OCI-LY1 (cell line): ENCODE measurements around the gene SNX20.

Source experiments
- H2AFZ ChIP-seq: fragments of 200-600 bp; sonication (generic), shearing (Covaris generic); 2 replicates; pipeline ENCODE4 v1.6.0; 2014; ENCODE audit warnings: antibody characterized with exemption, mild to moderate bottlenecking, low read length
- H3F3A ChIP-seq: fragments of 200-600 bp; sonication (generic), shearing (Covaris generic); 2 replicates; pipeline ENCODE4 v1.6.0; 2014; ENCODE audit warnings: mild to moderate bottlenecking, antibody characterized with exemption, low read length, moderate library complexity; ENCODE audit not compliant: insufficient read depth
- H3K27ac ChIP-seq: fragments of 200-600 bp; sonication (generic); 2 replicates; pipeline ENCODE4 v1.5.1; 2014; ENCODE audit warnings: low read length, mixed run types, mild to moderate bottlenecking, low read depth; ENCODE audit not compliant: poor library complexity, severe bottlenecking
- H3K27me3 ChIP-seq: fragments of 200-600 bp; sonication (generic); 2 replicates; pipeline ENCODE4 v1.6.0; 2014; ENCODE audit warnings: antibody characterized with exemption, mild to moderate bottlenecking, low read length, moderate library complexity; ENCODE audit not compliant: insufficient read depth
- H3K36me3 ChIP-seq: fragments of 200-600 bp; sonication (generic); 2 replicates; pipeline ENCODE4 v1.6.1; 2014; ENCODE audit warnings: mild to moderate bottlenecking, antibody characterized with exemption, low read length, moderate library complexity, mixed read lengths; ENCODE audit not compliant: insufficient read depth
- H3K4me1 ChIP-seq: fragments of 200-600 bp; sonication (generic); 2 replicates; pipeline ENCODE4 v1.5.1; 2014; ENCODE audit warnings: mild to moderate bottlenecking, low read length, moderate library complexity; ENCODE audit not compliant: insufficient read depth, severe bottlenecking
- H3K4me2 ChIP-seq: fragments of 200-600 bp; sonication (generic), shearing (Covaris generic); 2 replicates; pipeline ENCODE4 v1.6.1; 2014; ENCODE audit warnings: low read length
- H3K4me3 ChIP-seq: fragments of 200-600 bp; sonication (generic); 2 replicates; pipeline ENCODE4 v1.5.1; 2014; ENCODE audit warnings: low read length, low read depth, mild to moderate bottlenecking, mixed read lengths; ENCODE audit not compliant: poor library complexity, severe bottlenecking
- H3K79me2 ChIP-seq: fragments of 200-600 bp; shearing (Covaris generic); 2 replicates; pipeline ENCODE4 v1.6.1; 2016; ENCODE audit warnings: mixed run types, low read length, mixed read lengths; ENCODE audit not compliant: insufficient read depth
- H3K9ac ChIP-seq: fragments of 200-600 bp; sonication (generic), shearing (Covaris generic); 2 replicates; pipeline ENCODE4 v1.6.1; 2014; ENCODE audit warnings: mild to moderate bottlenecking, low read length, mixed read lengths
- H3K9me2 ChIP-seq: fragments of 200-600 bp; sonication (generic), shearing (Covaris generic); 2 replicates; pipeline ENCODE4 v1.6.1; 2014; ENCODE audit warnings: low read depth, mild to moderate bottlenecking, low read length, mixed read lengths
- H3K9me3 ChIP-seq: fragments of 200-600 bp; shearing (Covaris generic); 2 replicates; pipeline ENCODE4 v1.6.1; 2014; ENCODE audit warnings: low read length, mixed read lengths
- H4K20me1 ChIP-seq: fragments of 200-600 bp; sonication (generic), shearing (Covaris generic); 2 replicates; pipeline ENCODE4 v1.6.0; 2016; ENCODE audit warnings: mild to moderate bottlenecking, low read length; ENCODE audit not compliant: insufficient read depth
- EZH2 ChIP-seq: fragments of 200-600 bp; sonication (generic), shearing (Covaris generic); IDR thresholded peaks from 2 replicates; pipeline ENCODE4 v1.8.0; 2017; ENCODE audit warnings: borderline replicate concordance, mixed run types, mild to moderate bottlenecking, antibody characterized with exemption, low read length, moderate library complexity, mixed read lengths
- TF ChIP-seq, protein P1 (sequence below): fragments of 200-600 bp; sonication (generic), shearing (Covaris generic); IDR thresholded peaks from 2 replicates; pipeline ENCODE4 v1.5.1; 2017; ENCODE audit warnings: mild to moderate bottlenecking, antibody characterized with exemption, low read length, moderate library complexity, mixed read lengths

Gene SNX20

DNA sequence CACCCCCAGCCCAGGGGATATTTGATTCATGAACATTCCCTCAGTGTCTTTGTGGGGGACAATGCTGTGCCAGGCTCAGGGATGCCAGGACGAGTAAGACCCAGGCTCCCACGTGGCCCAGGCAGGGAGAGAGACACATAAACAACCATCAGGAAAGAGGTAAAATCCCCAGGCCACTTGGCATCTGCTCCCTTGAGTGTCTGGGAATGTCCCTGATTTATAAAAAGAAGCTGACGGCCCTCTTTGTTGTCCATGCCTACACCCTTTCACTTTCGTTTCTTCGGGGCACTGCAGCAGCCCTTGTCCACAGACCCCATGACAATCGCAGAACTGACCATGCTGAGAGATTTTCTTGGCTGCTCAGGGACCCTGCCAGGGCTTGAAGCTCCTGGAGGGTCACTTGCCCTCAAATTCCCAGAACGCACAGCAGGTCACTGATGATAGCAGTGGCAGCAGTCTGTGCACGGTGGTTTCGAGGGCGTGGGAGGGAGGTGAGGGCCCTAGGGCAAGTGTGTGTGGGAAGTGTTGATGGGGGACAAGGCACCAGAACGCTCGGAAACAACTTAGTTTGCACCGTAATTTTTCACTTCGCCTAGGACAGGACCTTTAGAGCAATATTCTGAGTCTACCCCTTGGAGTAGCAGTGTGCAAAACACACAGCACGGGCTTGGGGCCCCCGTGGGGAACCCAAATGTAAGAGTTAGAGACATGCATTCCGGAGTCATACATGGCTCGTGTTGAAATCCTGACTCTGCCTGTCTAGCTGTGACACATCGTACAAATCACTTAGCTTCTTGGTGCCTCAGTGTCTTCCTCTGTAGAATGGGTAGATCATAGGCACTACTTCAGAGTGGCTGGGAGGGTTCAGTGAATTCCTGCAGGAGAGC is 17.0 kb upstream of the SNX20 start:
- no peak overlapping the region for H3K27ac ChIP-seq
- peak overlapping the region; percentile 9 for H3K4me3 ChIP-seq
- H3K9me3 ChIP-seq: no peaks in the 10 kb centered on the region; the same call in 1 of the 2 replicates
- H3K27me3 ChIP-seq: 0 out of 2 replicates have a peak, but pooled peaks cover 8% of the 10 kb centered on the region
- H3K9me2 ChIP-seq: no peaks in the 10 kb centered on the region
- no peak overlapping the region for H3K9ac ChIP-seq
- H3K4me1 ChIP-seq: peaks cover 3% of the 10 kb centered on the region
- TF ChIP-seq, protein P1, sequence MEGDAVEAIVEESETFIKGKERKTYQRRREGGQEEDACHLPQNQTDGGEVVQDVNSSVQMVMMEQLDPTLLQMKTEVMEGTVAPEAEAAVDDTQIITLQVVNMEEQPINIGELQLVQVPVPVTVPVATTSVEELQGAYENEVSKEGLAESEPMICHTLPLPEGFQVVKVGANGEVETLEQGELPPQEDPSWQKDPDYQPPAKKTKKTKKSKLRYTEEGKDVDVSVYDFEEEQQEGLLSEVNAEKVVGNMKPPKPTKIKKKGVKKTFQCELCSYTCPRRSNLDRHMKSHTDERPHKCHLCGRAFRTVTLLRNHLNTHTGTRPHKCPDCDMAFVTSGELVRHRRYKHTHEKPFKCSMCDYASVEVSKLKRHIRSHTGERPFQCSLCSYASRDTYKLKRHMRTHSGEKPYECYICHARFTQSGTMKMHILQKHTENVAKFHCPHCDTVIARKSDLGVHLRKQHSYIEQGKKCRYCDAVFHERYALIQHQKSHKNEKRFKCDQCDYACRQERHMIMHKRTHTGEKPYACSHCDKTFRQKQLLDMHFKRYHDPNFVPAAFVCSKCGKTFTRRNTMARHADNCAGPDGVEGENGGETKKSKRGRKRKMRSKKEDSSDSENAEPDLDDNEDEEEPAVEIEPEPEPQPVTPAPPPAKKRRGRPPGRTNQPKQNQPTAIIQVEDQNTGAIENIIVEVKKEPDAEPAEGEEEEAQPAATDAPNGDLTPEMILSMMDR: no peak
- TF ChIP-seq EZH2: no peak
- no peaks in the 10 kb centered on the region for H3F3A ChIP-seq
- no peak overlapping the region for H2AFZ ChIP-seq
- no peaks in the 10 kb centered on the region for H3K79me2 ChIP-seq
- peak overlapping the region; percentile 33; the same call in 1 of the 2 replicates for H3K4me2 ChIP-seq
- H3K36me3 ChIP-seq: no peaks in the 10 kb centered on the region
- no peaks in the 10 kb centered on the region for H4K20me1 ChIP-seq

DNA sequence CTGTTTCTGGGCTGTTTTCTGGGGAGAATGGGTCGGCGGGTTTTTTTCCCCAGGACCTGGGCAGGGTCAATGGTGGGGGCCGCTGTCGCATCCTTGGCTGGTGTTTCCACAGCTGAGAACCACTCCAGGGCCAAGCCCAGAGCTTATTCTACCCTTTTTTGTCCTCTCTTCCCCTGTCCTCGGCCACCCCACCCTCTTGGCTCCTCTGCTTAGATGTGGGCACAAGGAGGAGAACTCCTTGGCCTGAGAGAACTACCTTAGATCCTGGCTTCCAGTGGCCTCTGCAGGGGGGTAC is 16.3 kb upstream of the SNX20 start:
- TF ChIP-seq, protein P1: no peak
- no peak for TF ChIP-seq EZH2
- Histone ChIP-seq H3K4me1 (peaks cover 3% of the 10 kb centered on the region), H4K20me1 (no peaks in the 10 kb centered on the region), H3K9ac (no peak overlapping the region), H3K36me3 (no peaks in the 10 kb centered on the region), H3K79me2 (no peaks in the 10 kb centered on the region), H3K9me2 (no peaks in the 10 kb centered on the region), H3K27ac (no peak overlapping the region), H2AFZ (no peak overlapping the region), H3K27me3 (0 out of 2 replicates have a peak, but pooled peaks cover 8% of the 10 kb centered on the region), H3K4me3 (no peak overlapping the region), H3F3A (no peaks in the 10 kb centered on the region), H3K4me2 (no peak overlapping the region), H3K9me3 (no peaks in the 10 kb centered on the region; the same call in 1 of the 2 replicates)

DNA sequence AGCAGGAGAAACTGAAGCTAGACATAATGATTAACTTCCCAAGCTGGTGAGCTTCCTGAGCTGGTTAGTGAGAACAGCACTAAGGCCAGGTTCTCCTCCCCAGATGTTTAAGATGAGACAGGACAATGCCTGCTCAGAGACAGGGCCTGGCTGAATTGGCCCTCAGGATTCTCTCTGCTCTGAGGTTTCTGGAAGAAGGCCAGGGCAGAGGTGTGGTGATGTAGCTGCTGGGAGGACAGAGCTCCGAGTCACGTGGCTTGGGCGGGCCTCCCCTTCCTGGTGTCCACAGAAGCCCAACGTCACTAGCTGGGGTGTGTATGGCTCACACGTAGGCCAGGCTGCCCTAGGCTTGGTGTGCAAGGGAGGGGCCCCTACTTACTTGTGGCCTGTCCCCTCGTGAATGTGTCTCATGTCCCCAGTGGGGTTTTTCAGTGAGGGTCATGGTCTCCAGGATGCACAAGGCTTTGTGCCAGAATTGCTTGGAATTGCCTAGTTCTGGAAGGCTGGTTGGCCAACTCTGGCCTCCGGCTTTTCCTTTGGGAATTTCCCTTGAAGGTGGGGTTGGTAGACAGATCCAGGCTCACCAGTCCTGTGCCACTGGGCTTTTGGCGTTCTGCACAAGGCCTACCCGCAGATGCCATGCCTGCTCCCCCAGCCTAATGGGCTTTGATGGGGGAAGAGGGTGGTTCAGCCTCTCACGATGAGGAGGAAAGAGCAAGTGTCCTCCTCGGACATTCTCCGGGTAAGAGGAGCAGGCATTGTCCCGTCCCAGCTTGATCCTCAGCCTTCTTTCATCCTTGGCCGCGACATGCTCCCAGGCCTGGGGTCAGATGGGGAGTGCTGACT is 15.7 kb upstream of the SNX20 start:
- H3K9ac ChIP-seq: no peak overlapping the region
- H3K27ac ChIP-seq: no peak overlapping the region
- H3K27me3 ChIP-seq: 0 out of 2 replicates have a peak, but pooled peaks cover 8% of the 10 kb centered on the region
- no peaks in the 10 kb centered on the region for H3F3A ChIP-seq
- no peaks in the 10 kb centered on the region for H4K20me1 ChIP-seq
- no peak overlapping the region for H3K4me2 ChIP-seq
- no peaks in the 10 kb centered on the region for H3K9me3 ChIP-seq
- no peak overlapping the region for H3K4me3 ChIP-seq
- no peaks in the 10 kb centered on the region for H3K9me2 ChIP-seq
- no peaks in the 10 kb centered on the region for H3K79me2 ChIP-seq
- H3K36me3 ChIP-seq: no peaks in the 10 kb centered on the region
- no peak overlapping the region for H2AFZ ChIP-seq
- H3K4me1 ChIP-seq: peaks cover 3% of the 10 kb centered on the region
- TF ChIP-seq EZH2: no peak
- TF ChIP-seq, protein P1: no peak
